ENCODE results near the gene PHKG2.

PHKG2 gene

GRCh38 chr16:30777591-30778297, 29.5 kb downstream of the PHKG2 start:
- TF ChIP-seq MYC (IDR thresholded peaks at IDR 0.05; ENCODE audit: low read depth, low read length) (no peak), MAX (IDR thresholded peaks at IDR 0.05; ENCODE audit: low read depth, low read length) (no peak), POLR2A (IDR thresholded peaks at IDR 0.05; ENCODE audit: extremely low read depth, insufficient read length) (no peak)
- TF ChIP-seq, protein P1, sequence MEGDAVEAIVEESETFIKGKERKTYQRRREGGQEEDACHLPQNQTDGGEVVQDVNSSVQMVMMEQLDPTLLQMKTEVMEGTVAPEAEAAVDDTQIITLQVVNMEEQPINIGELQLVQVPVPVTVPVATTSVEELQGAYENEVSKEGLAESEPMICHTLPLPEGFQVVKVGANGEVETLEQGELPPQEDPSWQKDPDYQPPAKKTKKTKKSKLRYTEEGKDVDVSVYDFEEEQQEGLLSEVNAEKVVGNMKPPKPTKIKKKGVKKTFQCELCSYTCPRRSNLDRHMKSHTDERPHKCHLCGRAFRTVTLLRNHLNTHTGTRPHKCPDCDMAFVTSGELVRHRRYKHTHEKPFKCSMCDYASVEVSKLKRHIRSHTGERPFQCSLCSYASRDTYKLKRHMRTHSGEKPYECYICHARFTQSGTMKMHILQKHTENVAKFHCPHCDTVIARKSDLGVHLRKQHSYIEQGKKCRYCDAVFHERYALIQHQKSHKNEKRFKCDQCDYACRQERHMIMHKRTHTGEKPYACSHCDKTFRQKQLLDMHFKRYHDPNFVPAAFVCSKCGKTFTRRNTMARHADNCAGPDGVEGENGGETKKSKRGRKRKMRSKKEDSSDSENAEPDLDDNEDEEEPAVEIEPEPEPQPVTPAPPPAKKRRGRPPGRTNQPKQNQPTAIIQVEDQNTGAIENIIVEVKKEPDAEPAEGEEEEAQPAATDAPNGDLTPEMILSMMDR (IDR thresholded peaks at IDR 0.05; ENCODE audit: low read depth, low read length), result no peak
- DNase-seq (ENCODE audit: low read depth), result no peak
- H3K4me3 ChIP-seq (ENCODE audit: low read depth, low read length), result no peak overlapping the region

- peak; percentile 81 for DNase-seq (ENCODE audit: low read depth)
- TF ChIP-seq MAX (IDR thresholded peaks at IDR 0.05; ENCODE audit: low read depth, low read length), result no peak
- TF ChIP-seq MYC (IDR thresholded peaks at IDR 0.05; ENCODE audit: low read depth, low read length), result no peak
- TF ChIP-seq POLR2A (IDR thresholded peaks at IDR 0.05; ENCODE audit: extremely low read depth, insufficient read length), result no peak
- H3K4me3 ChIP-seq (ENCODE audit: low read depth, low read length), result no peak overlapping the region
These were observed 30.5 kb downstream of the PHKG2 start for GRCh38 chr16:30778549-30779244.

- H3K4me3 ChIP-seq (ENCODE audit: low read depth, low read length), result no peak overlapping the region
- no peak for DNase-seq (ENCODE audit: low read depth)
- TF ChIP-seq MAX (IDR thresholded peaks at IDR 0.05; ENCODE audit: low read depth, low read length) (no peak), MYC (IDR thresholded peaks at IDR 0.05; ENCODE audit: low read depth, low read length) (no peak), POLR2A (IDR thresholded peaks at IDR 0.05; ENCODE audit: extremely low read depth, insufficient read length) (no peak)
- TF ChIP-seq, protein P1 (IDR thresholded peaks at IDR 0.05; ENCODE audit: low read depth, low read length), result no peak
These were observed 31.4 kb downstream of the PHKG2 start for GRCh38 chr16:30779596-30779995.

GRCh38 chr16:30780021-30780420, 31.8 kb downstream of the PHKG2 start:
- H3K4me3 ChIP-seq (ENCODE audit: low read depth, low read length), result no peak overlapping the region
- no peak for TF ChIP-seq MYC (IDR thresholded peaks at IDR 0.05; ENCODE audit: low read depth, low read length)
- no peak for TF ChIP-seq MAX (IDR thresholded peaks at IDR 0.05; ENCODE audit: low read depth, low read length)
- no peak for TF ChIP-seq POLR2A (IDR thresholded peaks at IDR 0.05; ENCODE audit: extremely low read depth, insufficient read length)
- TF ChIP-seq, protein P1 (IDR thresholded peaks at IDR 0.05; ENCODE audit: low read depth, low read length), result no peak
- no peak for DNase-seq (ENCODE audit: low read depth)

DNA sequence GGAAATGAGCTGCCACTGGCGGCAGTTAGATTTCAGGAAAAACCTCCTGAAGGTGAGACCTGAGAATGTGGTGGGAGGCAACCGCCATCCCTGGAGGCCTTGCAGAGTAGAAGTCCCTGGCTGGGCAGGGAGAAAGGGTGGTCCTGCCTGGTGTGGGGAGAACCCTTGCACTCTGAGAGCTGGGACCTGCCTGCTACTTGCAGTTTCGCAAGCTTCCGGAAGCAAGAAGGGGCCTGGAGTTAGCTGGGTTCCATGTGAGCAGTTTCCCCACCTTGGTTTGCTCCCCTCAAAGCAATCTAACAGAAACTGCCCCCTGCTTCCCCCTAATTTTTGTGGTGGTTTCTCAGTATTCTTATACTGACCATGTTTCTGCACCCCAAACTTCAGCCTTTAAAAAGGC, 32.3 kb downstream of the PHKG2 start:
- DNase-seq (ENCODE audit: low read depth), result peak; percentile 84
- TF ChIP-seq POLR2A (IDR thresholded peaks at IDR 0.05; ENCODE audit: extremely low read depth, insufficient read length) (no peak), MAX (IDR thresholded peaks at IDR 0.05; ENCODE audit: low read depth, low read length) (peak; percentile 66; the same call in 1 of the 2 replicates), MYC (IDR thresholded peaks at IDR 0.05; ENCODE audit: low read depth, low read length) (peak; percentile 66)
- TF ChIP-seq, protein P1 (IDR thresholded peaks at IDR 0.05; ENCODE audit: low read depth, low read length), result no peak
- H3K4me3 ChIP-seq (ENCODE audit: low read depth, low read length), result no peak overlapping the region

Data from NB4 (cell line).